Progenitor cell of endocrine pancreas (in vitro differentiated cells): Measurements from ENCODE around the gene CPNE4. TPM values are rescaled to one million over a fixed set of nuclear protein-coding genes. Genes with fewer than 3 reads are reported as not detected.

Experiments used
- DNase-seq: peaks from one replicate; pipeline ENCODE4 v3.0.0; 2021; ENCODE audit warnings: low spot score; ENCODE audit not compliant: unreplicated experiment
- H3K27ac Mint-ChIP-seq: 2 replicates; pipeline ENCODE4 v1.8.0; 2021; ENCODE audit warnings: mild to moderate bottlenecking, moderate library complexity, mixed read lengths
- H3K27me3 Mint-ChIP-seq: 2 replicates; pipeline ENCODE4 v1.8.0; 2021; ENCODE audit warnings: mixed read lengths
- H3K36me3 Mint-ChIP-seq: 2 replicates; pipeline ENCODE4 v1.8.0; 2022; ENCODE audit warnings: mixed read lengths; ENCODE audit not compliant: insufficient read depth
- H3K4me1 Mint-ChIP-seq: 2 replicates; pipeline ENCODE4 v1.8.0; 2021; ENCODE audit warnings: low read depth, mixed read lengths
- H3K4me3 Mint-ChIP-seq: 2 replicates; pipeline ENCODE4 v1.8.0; 2021; ENCODE audit warnings: low read depth, mild to moderate bottlenecking, moderate library complexity, mixed read lengths
- H3K9me3 Mint-ChIP-seq: 2 replicates; pipeline ENCODE4 v1.8.0; 2021; ENCODE audit warnings: low read depth, mixed read lengths
- CTCF ChIP-seq: fragments of 200-600 bp; sonication (generic); IDR thresholded peaks from one replicate; pipeline ENCODE4 v1.5.0; 2021; ENCODE audit warnings: antibody characterized with exemption, mild to moderate bottlenecking; ENCODE audit not compliant: unreplicated experiment
- total RNA-seq: library from RNA; stranded (reverse); gene quantifications from 2 replicates; pipeline ENCODE4 v1.2.1, GENCODE V29; 2021

Gene CPNE4
- total RNA-seq, 1 donor from 2014 or later = 5.5 TPM

- Mint-ChIP-seq H3K4me3 (no peak overlapping the region), H3K27ac (no peak overlapping the region), H3K4me1 (peaks cover 3% of the 10 kb centered on the region)
Observed at GRCh38 chr3:131532645-131533044, 502.2 kb downstream of the CPNE4 start.

GRCh38 chr3:131530843-131531242, 504.0 kb downstream of the CPNE4 start:
- H3K27me3 Mint-ChIP-seq = peaks cover 17% of the 10 kb centered on the region
- DNase-seq = no peak
- H3K9me3 Mint-ChIP-seq = no peaks in the 10 kb centered on the region
- H3K4me1 Mint-ChIP-seq = peaks cover 3% of the 10 kb centered on the region
- no peaks in the 10 kb centered on the region for H3K36me3 Mint-ChIP-seq
- H3K27ac Mint-ChIP-seq = no peak overlapping the region
- no peak overlapping the region for H3K4me3 Mint-ChIP-seq
- no peak for TF ChIP-seq CTCF

More at GRCh38 chr3:131532645-131533044, 502.2 kb downstream of the CPNE4 start:
- DNase-seq = no peak
- Mint-ChIP-seq H3K9me3 (no peaks in the 10 kb centered on the region), H3K36me3 (no peaks in the 10 kb centered on the region), H3K27me3 (peaks cover 13% of the 10 kb centered on the region)
- no peak for TF ChIP-seq CTCF

GRCh38 chr3:131530388-131530787, 504.4 kb downstream of the CPNE4 start:
- H3K4me1 Mint-ChIP-seq = peaks cover 3% of the 10 kb centered on the region
- H3K27ac Mint-ChIP-seq = no peak overlapping the region
- no peaks in the 10 kb centered on the region for H3K36me3 Mint-ChIP-seq
- no peaks in the 10 kb centered on the region for H3K9me3 Mint-ChIP-seq
- peaks cover 19% of the 10 kb centered on the region for H3K27me3 Mint-ChIP-seq
- no peak for DNase-seq
- no peak for TF ChIP-seq CTCF
- H3K4me3 Mint-ChIP-seq = no peak overlapping the region

GRCh38 chr3:131526801-131527347, 507.9 kb downstream of the CPNE4 start:
- DNase-seq = peak; percentile 61
- Mint-ChIP-seq H3K4me3 (peak overlapping the region; percentile 62), H3K27me3 (peaks cover 24% of the 10 kb centered on the region), H3K9me3 (no peaks in the 10 kb centered on the region), H3K27ac (peak overlapping the region; percentile 41), H3K4me1 (peaks cover 11% of the 10 kb centered on the region), H3K36me3 (no peaks in the 10 kb centered on the region)
- TF ChIP-seq CTCF = peak; percentile 58

- Mint-ChIP-seq H3K4me1 (peaks cover 8% of the 10 kb centered on the region), H3K36me3 (no peaks in the 10 kb centered on the region), H3K27me3 (peaks cover 33% of the 10 kb centered on the region), H3K27ac (no peak overlapping the region), H3K9me3 (no peaks in the 10 kb centered on the region), H3K4me3 (no peak overlapping the region)
- TF ChIP-seq CTCF = no peak
- no peak for DNase-seq
Observed at GRCh38 chr3:131518680-131519079, 516.1 kb downstream of the CPNE4 start.
